Dedifferentiated amniotic fluid mesenchymal stem cell (primary cell): ENCODE results near the gene COMMD9.

Experiments
- DNase-seq: peaks from one replicate; pipeline ENCODE4 v3.0.0-alpha.2; 2016; ENCODE audit errors: extremely low spot score

COMMD9 gene

GRCh38 chr11:36296884-36297543, 7.8 kb upstream of the COMMD9 start:
- DNase-seq = peak; percentile 64

- no peak for DNase-seq
Measured at GRCh38 chr11:36295926-36296325, 6.7 kb upstream of the COMMD9 start, which contains the start of gene PRR5L. TSS of gene PRR5L (plus strand) at chr11:36296288. CDS start at chr11:36401122, 104,834 bp downstream.

GRCh38 chr11:36292311-36292722, 3.1 kb upstream of the COMMD9 start:
- peak; percentile 43 for DNase-seq

DNA sequence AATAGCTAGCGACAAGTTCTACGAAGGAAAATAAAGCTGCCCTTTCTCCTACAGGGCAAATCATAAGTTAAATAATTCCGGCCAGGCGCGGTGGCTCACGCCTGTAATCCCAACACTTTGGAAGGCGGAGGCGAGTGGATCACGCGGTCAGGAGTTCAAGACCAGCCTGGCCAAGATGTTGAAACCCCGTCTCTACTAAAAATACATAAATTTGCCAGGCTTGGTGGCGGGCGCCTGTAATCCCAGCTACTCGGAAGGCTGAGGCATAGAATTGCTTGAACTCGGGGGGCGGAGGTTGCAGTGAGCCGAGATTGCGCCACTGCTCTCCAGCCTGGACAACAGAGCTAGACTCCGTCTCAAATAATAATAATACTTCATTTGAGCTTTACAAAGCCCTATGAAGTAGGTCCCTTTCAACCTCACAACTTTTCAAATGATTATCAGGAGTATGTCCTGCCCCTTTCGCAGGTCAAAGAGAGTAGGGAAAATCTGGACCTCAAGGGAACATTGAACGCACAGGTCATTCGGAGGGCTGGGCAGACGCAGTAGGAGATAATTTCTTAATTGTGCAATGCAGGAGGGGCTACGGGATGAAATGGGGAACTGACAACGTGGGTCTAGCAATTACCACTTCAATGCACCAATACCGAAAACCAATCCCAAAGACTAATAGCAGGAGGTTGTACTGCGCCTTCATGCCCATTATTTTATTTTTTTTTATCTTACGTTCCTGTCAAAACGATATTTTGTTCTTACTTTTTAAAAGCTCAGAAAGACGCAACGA, 590 bp downstream of the COMMD9 start:
- DNase-seq = no peak

DNA sequence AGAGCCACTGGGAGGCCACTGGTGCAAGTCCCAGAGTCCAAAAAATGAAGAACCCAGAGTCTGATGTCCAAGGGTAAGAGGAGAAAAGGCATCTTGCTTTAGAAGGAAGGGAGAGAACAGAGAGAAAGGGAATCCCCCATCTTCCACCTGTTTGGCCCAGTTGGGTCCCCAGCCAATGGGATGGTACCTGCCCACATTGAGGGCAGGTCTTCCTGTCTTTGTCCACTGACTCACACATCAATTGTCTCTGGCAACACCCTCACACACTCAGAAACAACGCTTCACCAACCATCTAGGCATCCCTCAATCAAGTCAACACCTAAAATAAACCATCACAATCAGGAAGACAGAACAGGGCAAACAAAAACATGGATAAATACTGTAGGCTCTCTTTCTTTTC, 6.3 kb downstream of the COMMD9 start:
- no peak for DNase-seq

DNA sequence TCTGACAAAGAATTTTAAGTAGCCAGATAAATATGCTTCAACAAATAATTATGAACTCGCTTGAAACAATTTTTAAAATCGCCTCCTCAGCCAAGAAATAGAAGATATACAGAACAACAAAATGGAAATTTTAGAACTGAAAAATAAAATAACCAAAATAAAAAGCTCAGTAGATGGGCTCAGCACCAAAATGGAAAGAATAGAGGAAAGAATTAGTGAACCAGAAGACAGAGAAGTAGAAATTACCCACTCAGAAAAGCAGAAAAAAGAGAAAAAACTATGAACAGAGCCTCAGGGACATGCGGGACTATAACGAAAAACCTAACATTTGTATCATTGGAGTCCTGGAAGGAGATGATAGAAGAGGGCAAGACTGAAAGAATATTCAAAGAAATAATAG, 7.4 kb downstream of the COMMD9 start:
- no peak for DNase-seq

DNA sequence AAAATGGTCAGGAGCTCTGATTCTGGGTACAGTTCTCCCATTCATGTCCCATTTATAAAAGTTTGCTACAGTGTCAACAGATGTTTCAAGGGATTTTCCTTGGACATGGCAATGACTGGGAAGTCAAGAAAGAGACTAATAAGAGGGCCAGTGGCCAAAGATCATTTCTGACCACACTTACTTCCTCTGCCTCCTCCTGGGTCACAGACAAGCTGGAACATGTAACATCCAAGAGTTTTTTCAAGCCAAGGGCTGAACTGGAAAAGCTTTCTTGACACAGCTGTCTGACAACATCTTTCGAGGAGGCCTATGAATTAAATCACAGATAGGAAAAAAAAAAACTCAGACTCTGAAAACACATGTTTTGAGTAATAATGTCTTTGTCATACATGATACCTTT, 8.7 kb downstream of the COMMD9 start:
- DNase-seq = no peak

DNA sequence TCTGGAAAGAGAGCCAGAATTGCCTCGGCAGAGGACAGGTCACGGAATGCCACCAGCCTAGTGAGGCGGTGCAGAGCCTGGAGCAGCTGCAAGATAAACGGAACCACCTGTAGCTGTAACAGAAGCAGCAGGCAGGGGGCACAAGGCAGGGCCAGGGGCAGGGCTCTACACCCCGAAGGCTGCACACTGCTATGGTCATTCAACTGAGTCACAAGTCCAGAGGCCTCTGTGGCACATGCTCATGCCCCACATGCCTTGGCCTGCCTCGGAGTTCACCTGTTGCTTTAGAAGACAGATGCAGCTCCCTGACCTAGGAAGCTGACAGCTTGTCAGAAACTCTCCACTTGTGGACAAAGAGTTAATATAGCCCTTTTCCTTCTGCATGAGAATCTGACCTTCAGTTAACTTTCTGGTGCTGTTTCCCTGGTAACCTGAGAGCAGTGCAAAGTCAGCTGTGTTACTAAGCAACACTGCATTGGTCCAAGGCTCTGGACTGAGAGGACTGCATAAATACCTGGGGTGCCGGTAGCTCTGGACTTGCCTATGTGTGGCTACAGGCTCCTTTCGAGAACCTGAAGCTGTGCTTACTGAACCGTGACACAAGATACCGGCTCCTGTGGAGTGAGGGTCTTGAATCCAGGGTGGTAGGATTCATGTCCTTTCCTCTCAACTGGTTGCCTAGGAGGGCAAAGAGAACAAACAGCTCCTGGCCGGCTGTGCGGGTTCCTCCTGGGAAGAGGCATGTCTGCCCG, 10.5 kb downstream of the COMMD9 start:
- no peak for DNase-seq

DNA sequence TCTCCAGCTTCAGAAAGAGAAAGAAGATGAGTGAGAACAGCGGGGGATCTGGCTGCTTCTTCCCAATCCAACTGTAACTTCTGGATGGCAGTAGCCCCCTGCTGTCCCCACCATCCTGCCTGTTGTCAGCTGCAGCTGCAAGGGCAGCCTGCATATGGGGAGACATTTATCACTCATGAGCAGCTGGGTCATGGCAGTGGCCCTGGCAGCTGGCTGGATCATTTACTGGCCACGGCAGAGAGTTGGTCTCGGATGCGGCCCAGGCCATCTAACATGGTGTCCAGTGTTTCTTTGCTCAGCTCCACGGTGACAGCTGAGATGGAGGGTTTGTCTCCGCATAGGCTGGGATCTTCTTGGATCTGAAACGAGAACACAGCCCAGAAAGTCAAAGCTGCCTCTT, 14.8 kb downstream of the COMMD9 start:
- no peak for DNase-seq

GRCh38 chr11:36273110-36273509, 16.1 kb downstream of the COMMD9 start:
- no peak for DNase-seq

DNA sequence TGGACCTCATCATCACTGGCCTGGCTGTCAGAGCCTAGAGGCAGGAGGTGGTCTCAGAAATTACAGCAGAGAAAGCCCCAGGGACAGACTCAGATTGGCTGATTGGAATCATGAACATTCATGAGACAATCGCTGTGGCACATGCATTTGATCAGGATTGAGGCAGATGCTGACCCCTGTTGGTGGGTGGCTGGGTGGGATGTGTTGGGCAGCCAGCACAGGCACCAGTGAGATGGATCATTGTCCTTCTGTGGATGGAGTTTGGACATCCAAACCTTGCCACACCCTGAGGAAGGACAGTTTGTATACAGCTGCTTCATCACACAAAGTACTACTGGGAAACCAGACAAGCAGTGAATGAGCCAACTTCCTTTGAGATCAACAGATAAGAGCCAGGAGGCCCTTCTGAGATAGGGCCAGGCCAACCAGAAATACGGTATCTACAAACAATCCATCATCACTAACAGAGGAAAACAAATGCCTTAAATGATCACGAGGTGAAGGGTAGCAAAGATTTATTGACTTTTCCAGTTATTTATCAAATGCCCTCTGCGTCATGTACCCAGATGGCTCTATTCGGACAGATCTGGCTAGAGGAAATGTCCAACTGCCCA, 17.3 kb downstream of the COMMD9 start:
- no peak for DNase-seq

GRCh38 chr11:36270701-36271100, 18.5 kb downstream of the COMMD9 start:
- DNase-seq = no peak

DNA sequence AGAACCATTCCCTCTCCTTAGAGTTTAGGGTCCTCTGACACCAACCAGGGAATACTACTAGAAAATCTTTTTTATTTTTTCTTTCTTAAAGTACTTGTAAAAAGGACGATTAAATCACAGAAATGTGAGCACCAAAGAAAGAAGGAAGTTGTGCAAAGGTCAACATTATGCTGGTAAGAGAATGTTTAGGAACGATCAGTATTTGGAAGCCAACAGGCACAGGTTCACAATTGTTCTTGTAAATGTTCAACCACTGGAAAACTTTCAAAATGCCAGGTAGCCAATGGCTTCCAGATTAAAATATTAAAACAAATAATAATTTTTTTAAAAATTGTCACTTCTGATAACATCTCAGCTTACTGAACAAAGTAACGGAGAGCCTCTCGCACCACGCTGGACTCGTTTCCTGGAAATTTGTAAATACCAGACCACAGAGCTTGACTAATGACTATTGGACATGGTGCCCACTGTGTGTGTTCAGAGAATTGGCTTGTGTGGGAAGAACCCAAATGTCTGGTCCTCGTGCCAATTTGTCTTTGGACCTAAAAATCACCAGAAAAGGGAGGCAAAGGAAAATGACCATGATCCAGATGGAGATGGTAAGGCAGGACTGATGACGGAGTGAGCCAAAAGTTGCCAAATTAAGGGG, 20.8 kb downstream of the COMMD9 start:
- no peak for DNase-seq

GRCh38 chr11:36266767-36267166, 22.5 kb downstream of the COMMD9 start:
- DNase-seq = no peak

DNA sequence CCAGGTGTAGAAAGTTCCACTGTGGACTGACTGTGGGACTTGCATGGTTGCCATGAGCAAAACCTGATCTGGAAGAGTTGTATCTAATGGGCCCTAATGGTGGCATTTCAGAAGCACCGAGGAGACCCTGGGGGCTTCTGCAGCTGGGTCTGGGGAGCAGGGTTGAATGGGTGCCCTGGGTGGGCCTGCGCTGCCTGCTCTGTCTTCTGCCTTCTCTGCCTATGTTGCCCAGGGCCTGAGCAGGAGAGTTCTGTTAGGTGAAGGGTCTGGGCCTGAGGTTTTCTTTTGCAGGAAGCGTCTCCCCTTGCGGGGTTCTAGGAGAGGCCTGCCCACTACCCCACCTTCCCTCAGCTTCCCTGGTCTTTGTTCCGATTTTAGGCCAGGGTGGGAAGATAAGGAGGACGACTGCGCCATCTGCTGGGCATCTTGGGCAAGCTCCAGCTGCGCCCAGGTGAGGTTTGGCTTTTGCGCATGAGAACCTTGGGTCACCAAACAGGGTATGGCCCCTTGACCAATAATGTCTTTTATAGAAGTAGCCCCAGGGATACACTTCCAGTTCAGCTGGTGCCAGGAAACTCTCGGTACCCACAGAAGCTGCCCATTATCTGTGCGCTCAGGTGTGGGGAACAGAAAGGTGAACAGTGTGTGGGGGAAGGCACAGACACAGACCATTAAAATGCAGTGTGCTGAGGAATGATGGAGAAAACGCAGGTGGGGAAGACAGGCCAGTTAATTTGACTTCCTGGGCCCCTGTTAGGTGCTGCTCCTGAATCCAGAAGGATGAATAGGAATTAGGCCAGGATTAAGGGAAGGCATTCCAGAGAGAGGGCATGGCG, 23.2 kb downstream of the COMMD9 start:
- DNase-seq = no peak

DNA sequence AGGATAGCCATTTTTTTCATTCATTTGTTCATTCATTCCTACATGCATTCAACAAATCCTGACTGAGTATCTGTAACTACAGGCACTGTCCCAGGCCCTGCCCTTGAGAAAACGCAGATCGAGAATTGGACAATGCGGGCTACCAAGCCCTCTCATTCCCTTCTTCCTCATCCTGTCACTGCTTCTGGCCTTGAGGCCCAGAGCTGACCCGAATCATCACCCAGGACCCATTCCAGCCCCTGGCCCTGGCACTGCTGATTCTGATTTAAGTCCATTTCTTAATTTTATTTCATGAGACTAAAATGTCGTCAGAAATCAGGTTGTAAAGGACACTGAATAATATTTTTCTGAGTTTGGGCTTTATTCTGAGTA, 24.3 kb downstream of the COMMD9 start:
- DNase-seq = no peak

DNA sequence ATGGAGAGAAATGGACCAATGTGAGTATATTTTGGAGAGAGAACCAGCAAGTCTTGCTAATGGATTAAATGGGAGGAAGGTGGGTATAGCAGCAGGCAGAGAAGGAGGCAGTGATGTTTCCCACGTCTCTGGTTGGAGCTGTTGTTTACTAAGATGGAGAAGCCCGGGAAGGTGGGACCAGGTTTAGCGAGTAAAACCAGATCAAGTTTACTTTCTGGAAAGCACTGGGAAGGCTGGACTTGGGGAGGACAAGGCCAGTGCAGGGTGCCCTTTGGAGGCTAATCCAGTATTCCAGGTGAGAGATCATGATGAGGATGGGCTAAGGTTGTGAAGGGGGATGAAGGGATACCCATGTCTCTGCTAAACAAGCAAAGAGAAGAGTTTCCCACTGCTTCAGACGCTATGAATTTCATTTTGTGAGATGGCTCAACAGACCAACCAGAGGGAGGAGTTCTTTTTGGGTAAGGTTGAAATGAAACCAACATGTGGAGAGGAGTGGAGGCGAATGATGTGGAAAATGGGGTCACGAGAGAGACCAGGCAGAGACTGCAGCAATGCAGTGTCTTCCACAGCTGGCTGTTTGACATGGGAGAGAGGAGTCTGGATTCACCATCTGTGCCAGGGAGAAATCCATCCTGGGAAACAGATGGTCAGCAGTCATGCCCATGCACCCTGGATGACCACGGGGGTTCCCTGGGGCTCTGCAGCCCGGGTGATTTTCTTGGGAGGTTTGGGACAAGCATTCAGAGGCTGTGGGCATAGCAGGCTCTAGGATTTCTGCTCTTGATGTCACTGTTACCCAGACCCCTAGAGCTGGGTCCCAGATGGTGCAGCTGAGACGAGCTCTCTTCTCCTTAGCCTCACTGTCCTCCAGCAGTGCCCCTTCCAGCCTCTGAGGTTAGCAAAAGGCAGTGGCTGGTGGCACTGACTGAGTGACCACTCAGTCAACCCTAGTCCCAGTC, 24.9 kb downstream of the COMMD9 start:
- no peak for DNase-seq

DNA sequence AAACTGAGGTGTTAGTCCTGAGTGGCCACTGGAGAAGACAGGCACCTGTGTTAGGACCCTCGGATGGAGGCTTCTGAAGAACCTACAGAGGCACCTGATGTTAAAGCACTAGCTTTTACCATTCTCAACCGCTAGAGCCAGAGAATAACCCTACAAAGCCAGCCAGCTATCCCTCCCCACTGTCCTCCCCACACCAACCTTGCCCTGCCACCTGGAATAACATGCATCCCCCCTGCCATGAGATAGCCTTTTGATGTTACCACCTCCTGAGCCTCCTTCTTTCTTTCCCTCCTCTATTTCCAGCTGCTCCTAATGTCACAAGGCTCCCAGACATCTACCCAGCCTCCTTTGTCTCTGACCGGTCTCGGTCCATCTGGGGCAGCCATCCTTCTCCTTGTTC, 28.1 kb downstream of the COMMD9 start:
- no peak for DNase-seq

- peak; percentile 34 for DNase-seq
Measured at GRCh38 chr11:36258730-36259360, 30.4 kb downstream of the COMMD9 start.
